ENCODE measurements around the gene LRP1. TPM values are rescaled to one million over a fixed set of nuclear protein-coding genes. Genes with fewer than 3 reads are reported as not detected.

LRP1 gene
- total RNA-seq, 1 donor from 2014 or later: 0.95 TPM

DNA sequence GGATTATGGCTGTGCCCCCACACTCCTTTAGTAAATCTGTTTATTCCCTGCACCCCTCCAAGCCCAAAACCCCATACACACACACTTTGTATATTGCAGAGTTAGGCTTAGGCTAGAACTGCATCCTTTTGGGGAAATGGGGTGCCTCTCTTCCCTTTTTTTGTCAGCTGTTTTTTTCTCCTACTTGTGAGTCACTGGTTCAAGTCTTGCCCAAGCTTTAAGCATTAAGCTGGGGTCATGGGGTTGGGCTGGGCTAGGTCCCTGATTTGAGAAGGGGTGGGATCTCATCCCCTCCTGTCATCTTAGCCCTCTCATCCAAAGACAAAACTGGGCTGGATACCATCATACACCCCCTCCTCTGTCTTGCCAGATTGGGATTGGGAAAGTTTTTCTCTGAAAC is 1.6 kb downstream of the LRP1 start:
- Mint-ChIP-seq H3K36me3 (ENCODE audit: low read depth) (no peaks in the 10 kb centered on the region), H3K27ac (no peak overlapping the region), H3K27me3 (peaks cover 6% of the 10 kb centered on the region), H3K9me3 (no peaks in the 10 kb centered on the region), H3K4me1 (peaks cover 13% of the 10 kb centered on the region), H3K4me3 (peak overlapping the region; percentile 61)
- DNase-seq: no peak
- TF ChIP-seq, protein P1, sequence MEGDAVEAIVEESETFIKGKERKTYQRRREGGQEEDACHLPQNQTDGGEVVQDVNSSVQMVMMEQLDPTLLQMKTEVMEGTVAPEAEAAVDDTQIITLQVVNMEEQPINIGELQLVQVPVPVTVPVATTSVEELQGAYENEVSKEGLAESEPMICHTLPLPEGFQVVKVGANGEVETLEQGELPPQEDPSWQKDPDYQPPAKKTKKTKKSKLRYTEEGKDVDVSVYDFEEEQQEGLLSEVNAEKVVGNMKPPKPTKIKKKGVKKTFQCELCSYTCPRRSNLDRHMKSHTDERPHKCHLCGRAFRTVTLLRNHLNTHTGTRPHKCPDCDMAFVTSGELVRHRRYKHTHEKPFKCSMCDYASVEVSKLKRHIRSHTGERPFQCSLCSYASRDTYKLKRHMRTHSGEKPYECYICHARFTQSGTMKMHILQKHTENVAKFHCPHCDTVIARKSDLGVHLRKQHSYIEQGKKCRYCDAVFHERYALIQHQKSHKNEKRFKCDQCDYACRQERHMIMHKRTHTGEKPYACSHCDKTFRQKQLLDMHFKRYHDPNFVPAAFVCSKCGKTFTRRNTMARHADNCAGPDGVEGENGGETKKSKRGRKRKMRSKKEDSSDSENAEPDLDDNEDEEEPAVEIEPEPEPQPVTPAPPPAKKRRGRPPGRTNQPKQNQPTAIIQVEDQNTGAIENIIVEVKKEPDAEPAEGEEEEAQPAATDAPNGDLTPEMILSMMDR (IDR thresholded peaks at IDR 0.05): no peak
- intact Hi-C loops (cut with micrococcal nuclease): loop anchor here (10.0 kb wide), 1 partner anchor 325 kb away; the partner anchor contains the start of genes GLI1 and INHBE
- CTCF ChIA-PET: interaction anchor here (0.6 kb wide), 1 partner anchor 51 kb away, joined by 3 read pairs; no protein-coding TSS in a partner anchor
- POLR2A ChIA-PET: interaction anchor here (0.6 kb wide), 1 partner anchor 65 kb away, joined by 3 read pairs; no protein-coding TSS in a partner anchor
- ATAC-seq (ENCODE audit: low read depth): no peak

DNA sequence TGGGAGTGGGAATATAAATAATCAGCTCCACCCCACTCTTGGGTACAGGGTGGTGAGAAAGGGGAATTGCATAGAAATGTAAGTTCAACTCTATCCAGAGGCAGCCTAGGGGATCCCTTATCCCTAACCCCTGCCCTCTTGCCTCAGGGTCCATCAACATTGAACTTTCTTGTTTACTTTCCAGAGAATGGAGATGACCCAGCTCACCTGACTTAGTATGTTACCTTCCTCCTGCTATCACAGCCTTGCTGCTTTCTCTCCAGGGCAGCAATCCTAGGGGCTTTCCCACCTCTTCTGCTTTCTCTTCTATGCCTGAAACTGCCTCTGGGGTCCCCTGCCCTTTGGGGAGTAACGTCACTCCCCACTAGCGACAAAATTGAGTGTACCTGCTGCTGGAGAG is 2.7 kb downstream of the LRP1 start:
- Mint-ChIP-seq H3K9me3 (no peaks in the 10 kb centered on the region), H3K27me3 (peaks cover 6% of the 10 kb centered on the region), H3K27ac (no peak overlapping the region), H3K4me1 (peaks cover 13% of the 10 kb centered on the region), H3K36me3 (ENCODE audit: low read depth) (no peaks in the 10 kb centered on the region), H3K4me3 (no peak overlapping the region)
- ATAC-seq (ENCODE audit: low read depth): no peak
- intact Hi-C loops (cut with micrococcal nuclease): no loop called here
- CTCF ChIA-PET: interaction anchor here (1.0 kb wide), 1 partner anchor 19 kb away, joined by 3 read pairs; the partner anchor contains the start of gene STAT6
- POLR2A ChIA-PET: no interaction called here
- TF ChIP-seq, protein P1 (IDR thresholded peaks at IDR 0.05): no peak
- no peak for DNase-seq

- no peaks in the 10 kb centered on the region for H3K36me3 Mint-ChIP-seq (ENCODE audit: low read depth)
- POLR2A ChIA-PET: no interaction called here
- H3K9me3 Mint-ChIP-seq: no peaks in the 10 kb centered on the region
- ATAC-seq (ENCODE audit: low read depth): no peak
- H3K4me1 Mint-ChIP-seq: peaks cover 11% of the 10 kb centered on the region
- intact Hi-C loops (cut with micrococcal nuclease): no loop called here
- H3K27me3 Mint-ChIP-seq: peaks cover 6% of the 10 kb centered on the region
- no peak overlapping the region for H3K4me3 Mint-ChIP-seq
- CTCF ChIA-PET: no interaction called here
- TF ChIP-seq, protein P1 (IDR thresholded peaks at IDR 0.05): no peak
- no peak for DNase-seq
- peak overlapping the region; percentile 2 for H3K27ac Mint-ChIP-seq
These were observed 3.8 kb downstream of the LRP1 start for GRCh38 chr12:57131896-57132744.

GRCh38 chr12:57133013-57133569 is 4.8 kb downstream of the LRP1 start:
- Mint-ChIP-seq H3K4me3 (no peak overlapping the region), H3K4me1 (peaks cover 8% of the 10 kb centered on the region), H3K27me3 (peaks cover 6% of the 10 kb centered on the region), H3K27ac (no peak overlapping the region), H3K36me3 (ENCODE audit: low read depth) (no peaks in the 10 kb centered on the region), H3K9me3 (no peaks in the 10 kb centered on the region)
- DNase-seq (no peak), ATAC-seq (ENCODE audit: low read depth) (no peak)
- TF ChIP-seq, protein P1 (IDR thresholded peaks at IDR 0.05): no peak
- intact Hi-C loops (cut with micrococcal nuclease): no loop called here
- ChIA-PET CTCF (interaction anchor here (0.6 to 1.0 kb wide), 3 partner anchors 50 to 100 kb away, joined by 3 to 7 read pairs (median 3); no protein-coding TSS in a partner anchor), POLR2A (no interaction called here)

DNA sequence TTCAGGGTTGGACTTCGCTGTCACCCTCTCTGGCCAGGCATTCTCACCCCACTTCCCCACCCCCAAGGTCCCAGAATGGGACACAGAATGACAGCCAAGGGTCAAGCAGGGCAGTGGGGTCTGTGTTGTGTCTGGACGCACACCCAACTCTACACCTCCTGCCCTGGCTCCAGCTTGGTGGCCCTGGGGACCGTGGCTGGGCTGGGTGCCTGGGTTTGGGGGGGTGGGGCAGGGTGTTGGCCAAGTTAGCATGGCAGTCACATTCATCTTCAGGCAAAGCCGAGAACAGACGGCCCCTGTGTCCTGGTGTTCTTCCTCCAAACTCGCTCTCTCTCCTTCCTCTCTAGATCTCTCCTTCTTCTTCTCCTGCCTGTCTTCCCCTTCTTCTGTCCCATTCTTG is 5.6 kb downstream of the LRP1 start:
- TF ChIP-seq, protein P1 (IDR thresholded peaks at IDR 0.05): no peak
- ChIA-PET POLR2A (no interaction called here), CTCF (interaction anchor here (1.0 kb wide), 1 partner anchor 50 kb away, joined by 3 read pairs; no protein-coding TSS in a partner anchor)
- intact Hi-C loops (cut with micrococcal nuclease): no loop called here
- Mint-ChIP-seq H3K9me3 (no peaks in the 10 kb centered on the region), H3K4me3 (no peak overlapping the region), H3K36me3 (ENCODE audit: low read depth) (no peaks in the 10 kb centered on the region), H3K27me3 (peaks cover 6% of the 10 kb centered on the region), H3K27ac (no peak overlapping the region), H3K4me1 (peaks cover 8% of the 10 kb centered on the region)
- ATAC-seq (ENCODE audit: low read depth) (no peak), DNase-seq (no peak)
